ENCODE data around the gene TCP11L2.

Gene TCP11L2

GRCh38 chr12:106292339-106292738 is 10.2 kb upstream of the TCP11L2 start:
- TF ChIP-seq, protein P1, sequence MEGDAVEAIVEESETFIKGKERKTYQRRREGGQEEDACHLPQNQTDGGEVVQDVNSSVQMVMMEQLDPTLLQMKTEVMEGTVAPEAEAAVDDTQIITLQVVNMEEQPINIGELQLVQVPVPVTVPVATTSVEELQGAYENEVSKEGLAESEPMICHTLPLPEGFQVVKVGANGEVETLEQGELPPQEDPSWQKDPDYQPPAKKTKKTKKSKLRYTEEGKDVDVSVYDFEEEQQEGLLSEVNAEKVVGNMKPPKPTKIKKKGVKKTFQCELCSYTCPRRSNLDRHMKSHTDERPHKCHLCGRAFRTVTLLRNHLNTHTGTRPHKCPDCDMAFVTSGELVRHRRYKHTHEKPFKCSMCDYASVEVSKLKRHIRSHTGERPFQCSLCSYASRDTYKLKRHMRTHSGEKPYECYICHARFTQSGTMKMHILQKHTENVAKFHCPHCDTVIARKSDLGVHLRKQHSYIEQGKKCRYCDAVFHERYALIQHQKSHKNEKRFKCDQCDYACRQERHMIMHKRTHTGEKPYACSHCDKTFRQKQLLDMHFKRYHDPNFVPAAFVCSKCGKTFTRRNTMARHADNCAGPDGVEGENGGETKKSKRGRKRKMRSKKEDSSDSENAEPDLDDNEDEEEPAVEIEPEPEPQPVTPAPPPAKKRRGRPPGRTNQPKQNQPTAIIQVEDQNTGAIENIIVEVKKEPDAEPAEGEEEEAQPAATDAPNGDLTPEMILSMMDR (conservative IDR thresholded peaks at IDR 0.05), result no peak

DNA sequence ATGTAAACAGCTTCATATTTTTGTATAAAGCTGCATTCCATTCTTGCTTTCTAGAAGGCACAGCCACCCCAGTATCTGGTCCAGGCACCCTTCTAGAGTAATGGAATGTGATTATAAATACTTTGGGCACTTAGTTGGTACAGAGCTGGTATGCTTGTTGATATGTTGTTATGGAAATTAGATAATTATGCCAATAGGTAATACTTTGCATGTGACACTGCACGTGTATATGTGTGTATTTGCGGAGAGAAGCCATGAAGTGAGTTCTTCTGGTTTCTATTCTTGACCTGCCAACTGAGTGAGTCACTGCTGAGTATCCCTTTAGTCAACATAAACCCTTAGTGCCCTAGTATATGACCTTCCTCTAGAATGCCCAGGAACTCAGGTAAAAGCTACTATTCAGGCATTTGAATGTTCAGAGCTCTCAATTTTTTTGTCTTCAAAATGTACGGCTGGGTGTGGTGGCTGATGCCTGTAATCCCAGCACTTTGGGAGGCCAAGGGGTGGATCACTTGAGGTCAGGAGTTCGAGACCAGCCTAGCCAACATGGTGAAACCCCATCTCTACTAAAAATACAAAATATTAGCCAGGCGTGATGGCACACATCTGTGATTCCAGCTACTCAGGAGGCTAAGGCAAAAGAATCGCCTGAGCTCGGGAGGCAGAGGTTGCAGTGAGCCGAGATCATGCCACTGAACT is 6.2 kb upstream of the TCP11L2 start:
- H3K27ac ChIP-seq, result no peak overlapping the region
- TF ChIP-seq, protein P1 (conservative IDR thresholded peaks at IDR 0.05), result no peak

More at GRCh38 chr12:106292339-106292738, 10.2 kb upstream of the TCP11L2 start:
- no peak overlapping the region for H3K27ac ChIP-seq

DNA sequence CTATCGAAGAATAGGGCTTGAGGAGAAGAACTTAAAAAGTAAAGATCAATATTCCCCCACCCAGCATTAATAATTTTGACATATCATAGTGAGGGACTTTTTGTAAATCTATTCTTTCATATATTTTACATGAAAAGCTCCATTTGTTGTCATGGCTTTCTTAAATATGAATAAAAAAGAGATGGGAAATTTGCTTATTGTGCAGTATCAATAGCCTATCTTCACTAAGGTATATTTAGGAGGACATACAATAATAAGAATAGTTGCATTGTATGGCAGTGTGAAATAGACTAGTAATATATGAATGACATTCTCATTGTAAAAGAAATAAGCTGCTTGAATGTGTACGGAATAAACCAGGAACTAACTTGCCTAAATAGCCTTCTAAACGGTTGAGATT is 5.5 kb upstream of the TCP11L2 start:
- H3K27ac ChIP-seq, result no peak overlapping the region

GRCh38 chr12:106297681-106298080 is 4.9 kb upstream of the TCP11L2 start:
- no peak overlapping the region for H3K27ac ChIP-seq
- TF ChIP-seq, protein P1 (conservative IDR thresholded peaks at IDR 0.05), result no peak

More for the DNA sequence above, 5.5 kb upstream of the TCP11L2 start:
- TF ChIP-seq, protein P1 (conservative IDR thresholded peaks at IDR 0.05), result no peak

DNA sequence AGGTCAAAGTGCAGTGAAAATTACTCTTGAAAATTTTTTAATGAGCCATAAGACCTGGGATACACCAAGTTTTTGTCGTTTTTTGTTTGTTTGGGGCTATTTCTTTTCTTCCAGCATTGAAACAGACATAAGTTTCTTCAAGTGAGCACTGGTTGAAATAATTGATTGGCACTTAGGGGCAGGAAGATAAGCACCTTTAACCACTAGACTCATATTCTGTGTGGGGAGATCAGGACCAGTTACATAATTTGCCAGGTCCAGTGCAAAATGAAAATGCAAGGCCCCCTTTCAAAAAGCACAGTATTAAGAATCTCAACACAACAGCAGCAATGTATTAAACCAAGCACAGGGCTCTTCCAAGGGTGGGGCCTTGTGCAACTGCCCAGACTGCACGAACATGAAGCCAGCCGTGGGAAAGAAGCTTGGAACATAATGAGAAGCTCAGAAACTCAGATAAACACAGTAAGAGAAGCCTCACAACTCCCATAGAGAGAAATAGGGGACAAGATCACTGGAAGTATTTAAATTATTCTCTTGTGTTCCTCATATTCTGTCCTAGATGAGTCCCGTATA is 3.2 kb upstream of the TCP11L2 start:
- TF ChIP-seq, protein P1 (conservative IDR thresholded peaks at IDR 0.05), result no peak
- H3K27ac ChIP-seq, result no peak overlapping the region

GRCh38 chr12:106300761-106301160 is 1.8 kb upstream of the TCP11L2 start:
- TF ChIP-seq, protein P1 (conservative IDR thresholded peaks at IDR 0.05), result no peak
- H3K27ac ChIP-seq, result peak overlapping the region; percentile 98

DNA sequence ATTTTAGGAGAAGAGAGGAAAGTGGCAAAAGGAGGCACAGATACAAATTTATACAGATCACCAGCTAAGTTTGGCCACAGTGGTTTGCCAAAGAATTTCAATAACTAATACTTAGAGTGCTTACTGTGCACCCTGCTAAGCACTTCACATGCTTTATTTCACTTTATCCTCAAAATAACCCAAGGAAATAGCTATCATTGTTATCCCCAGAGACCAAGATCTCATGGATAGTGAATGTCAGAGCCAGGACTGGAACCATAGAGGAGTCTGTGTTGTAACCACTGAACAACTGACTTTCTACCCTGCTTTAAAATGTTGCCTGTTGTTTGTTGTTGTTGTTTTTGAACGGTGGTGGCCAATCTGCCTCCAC is 1.3 kb upstream of the TCP11L2 start:
- peak overlapping the region; percentile 98 for H3K27ac ChIP-seq
- TF ChIP-seq, protein P1 (conservative IDR thresholded peaks at IDR 0.05), result no peak
